Keratinocyte (primary cell): ENCODE results near the gene C16orf90. TPM values are rescaled to one million over a fixed set of nuclear protein-coding genes. Genes with fewer than 3 reads are reported as not detected.

Source experiments
- DNase-seq: peaks from one replicate; pipeline ENCODE4 v3.0.0-alpha.2; 2011; ENCODE audit warnings: low read depth, missing footprints, low spot score
- FAIRE-seq: peaks from 2 replicates; lab custom pipeline; 2011; peaks lifted over from hg19 to GRCh38; lab: Jason Lieb, UNC
- H2AFZ ChIP-seq: 2 replicates; pipeline ENCODE4 v1.6.0; 2012; ENCODE audit warnings: low read length, control low read depth, inconsistent platforms; ENCODE audit not compliant: control insufficient read depth
- H3K27ac ChIP-seq: 2 replicates; pipeline ENCODE4 v1.5.1; 2011; ENCODE audit warnings: low read length; ENCODE audit not compliant: control insufficient read depth, insufficient read depth
- H3K27me3 ChIP-seq: 3 replicates; pipeline ENCODE4 v1.6.0; 2011; ENCODE audit warnings: low read length; ENCODE audit not compliant: control insufficient read depth, insufficient read depth; ENCODE audit errors: extremely low read depth
- H3K36me3 ChIP-seq, 2 experiments: 2 replicates in 1 of 2; 3 replicates in 1 of 2; pipeline ENCODE4 v1.5.1; 2011; ENCODE audit warnings: low read length in 2 of 2, mild to moderate bottlenecking in 1 of 2; ENCODE audit not compliant: control insufficient read depth in 2 of 2, insufficient read depth in 2 of 2; ENCODE audit errors: extremely low read depth in 1 of 2
- H3K4me1 ChIP-seq: 3 replicates; pipeline ENCODE4 v1.5.1; 2011; ENCODE audit warnings: low read length; ENCODE audit not compliant: control insufficient read depth, insufficient read depth; ENCODE audit errors: extremely low read depth
- H3K4me2 ChIP-seq: 3 replicates; pipeline ENCODE4 v1.6.0; 2011; ENCODE audit warnings: low read depth, low read length; ENCODE audit not compliant: control insufficient read depth, insufficient read depth; ENCODE audit errors: extremely low read depth
- H3K4me3 ChIP-seq, 3 experiments: fragments of 200-600 bp in 1 of 3; sonication (generic) in 1 of 3; 2 replicates in 2 of 3; 3 replicates in 1 of 3; pipeline ENCODE4 v1.5.1; 2011 to 2016; ENCODE audit warnings: low read length in 3 of 3, mild to moderate bottlenecking in 3 of 3, control low read depth in 2 of 3, inconsistent platforms in 1 of 3, low read depth in 1 of 3, mixed read lengths in 1 of 3, mixed run types in 1 of 3, moderate library complexity in 1 of 3; ENCODE audit not compliant: control insufficient read depth in 2 of 3, insufficient read depth in 2 of 3; ENCODE audit errors: extremely low read depth in 1 of 3
- H3K79me2 ChIP-seq: 2 replicates; pipeline ENCODE4 v1.6.0; 2012; ENCODE audit warnings: low read length; ENCODE audit not compliant: control insufficient read depth, insufficient read depth
- H3K9ac ChIP-seq: 3 replicates; pipeline ENCODE4 v1.6.0; 2011; ENCODE audit warnings: low read length; ENCODE audit not compliant: control insufficient read depth, insufficient read depth; ENCODE audit errors: extremely low read depth
- H3K9me1 ChIP-seq: 3 replicates; pipeline ENCODE4 v1.6.0; 2011; ENCODE audit warnings: low read length; ENCODE audit not compliant: control insufficient read depth, insufficient read depth; ENCODE audit errors: extremely low read depth
- H3K9me3 ChIP-seq: 2 replicates; pipeline ENCODE4 v1.5.1; 2012; ENCODE audit warnings: low read depth, low read length; ENCODE audit not compliant: control insufficient read depth
- H4K20me1 ChIP-seq: 3 replicates; pipeline ENCODE4 v1.6.0; 2011; ENCODE audit warnings: low read length; ENCODE audit not compliant: control insufficient read depth, insufficient read depth; ENCODE audit errors: extremely low read depth
- CTCF ChIP-seq, 3 experiments: IDR thresholded peaks in 1 of 3; conservative IDR thresholded peaks in 1 of 3; optimal IDR thresholded peaks in 1 of 3; 2 replicates in 2 of 3; 3 replicates in 1 of 3; pipeline versions ENCODE3 to v1.5.1; 2011; ENCODE audit warnings: low read length in 3 of 3, mild to moderate bottlenecking in 3 of 3, moderate library complexity in 2 of 3, control low read depth in 1 of 3, inconsistent platforms in 1 of 3; ENCODE audit not compliant: insufficient read depth in 2 of 3; ENCODE audit errors: extremely low read depth in 1 of 3
- EZH2 ChIP-seq: IDR thresholded peaks from one replicate; pipeline ENCODE4 v1.6.1; 2012; ENCODE audit warnings: inconsistent platforms, mild to moderate bottlenecking, low read length, moderate library complexity
- dilution Hi-C: fragments of 300-500 bp; cut with MboI; formaldehyde crosslinking; loops from one replicate; pipeline ENCODE4 v1.7.0; 2020; ENCODE audit warnings: low sequenced_read_pairs; ENCODE audit not compliant: extremely low pct_ligation_motif_present
- polyA plus RNA-seq, 5 experiments: library from polyadenylated mRNA; depleted of rRNA in 3 of 5; stranded (reverse) in 3 of 5; stranded (forward) in 1 of 5; unstranded in 1 of 5; fragments of >200 nt; gene quantifications; 1 replicate in 1 of 5; 2 replicates in 3 of 5; 3 replicates in 1 of 5; pipeline versions ENCODE4 v1.2.1 to v1.2.3, GENCODE V29; 2011 to 2012; ENCODE audit warnings: missing spikeins in 2 of 5, low read depth in 1 of 5, low replicate concordance in 1 of 5

The C16orf90 gene
- polyA plus RNA-seq, 1 donor (not counting 4 experiments of a cell fraction or from before 2014, with no cell fraction given) = not detected

GRCh38 chr16:3485097-3485745 is 10.1 kb downstream of the C16orf90 start:
- DNase-seq (no peak), FAIRE-seq (no peak)
- no peak overlapping the region for H2AFZ ChIP-seq
- no peak overlapping the region for H3K4me2 ChIP-seq
- no peaks in the 10 kb centered on the region for H4K20me1 ChIP-seq
- no peak overlapping the region for H3K27ac ChIP-seq
- no peak overlapping the region for H3K4me3 ChIP-seq
- H3K36me3 ChIP-seq = peaks cover 33 to 34% of the 10 kb centered on the region in 2 experiments
- no peaks in the 10 kb centered on the region for H3K9me3 ChIP-seq
- H3K79me2 ChIP-seq = peaks cover 2% of the 10 kb centered on the region
- no peaks in the 10 kb centered on the region for H3K9me1 ChIP-seq
- no peak overlapping the region for H3K9ac ChIP-seq
- dilution Hi-C loops = no loop called here
- H3K4me1 ChIP-seq = no peaks in the 10 kb centered on the region
- no peaks in the 10 kb centered on the region for H3K27me3 ChIP-seq
- no peak for TF ChIP-seq CTCF (optimal IDR thresholded peaks at IDR 0.05 in 1 of 3, IDR thresholded peaks at IDR 0.05 in 1 of 3, conservative IDR thresholded peaks at IDR 0.05 in 1 of 3; ENCODE audit: extremely low read depth in 1 of 3, insufficient read depth in 2 of 3, low read length in 3 of 3)
- no peak for TF ChIP-seq EZH2

- no peak overlapping the region for H2AFZ ChIP-seq
- H3K4me2 ChIP-seq = no peak overlapping the region
- DNase-seq (no peak), FAIRE-seq (no peak)
- H3K36me3 ChIP-seq = peaks cover 33 to 38% of the 10 kb centered on the region in 2 experiments
- H3K9me1 ChIP-seq = no peaks in the 10 kb centered on the region
- H3K27me3 ChIP-seq = no peaks in the 10 kb centered on the region
- dilution Hi-C loops = no loop called here
- no peak overlapping the region for H3K9ac ChIP-seq
- H3K79me2 ChIP-seq = peaks cover 3% of the 10 kb centered on the region
- no peaks in the 10 kb centered on the region for H3K9me3 ChIP-seq
- no peak for TF ChIP-seq CTCF (optimal IDR thresholded peaks at IDR 0.05 in 1 of 3, IDR thresholded peaks at IDR 0.05 in 1 of 3, conservative IDR thresholded peaks at IDR 0.05 in 1 of 3; ENCODE audit: extremely low read depth in 1 of 3, insufficient read depth in 2 of 3, low read length in 3 of 3)
- TF ChIP-seq EZH2 = no peak
- no peaks in the 10 kb centered on the region for H4K20me1 ChIP-seq
- no peaks in the 10 kb centered on the region for H3K4me1 ChIP-seq
- no peak overlapping the region for H3K4me3 ChIP-seq
- no peak overlapping the region for H3K27ac ChIP-seq
Observed at GRCh38 chr16:3484318-3485096, 10.8 kb downstream of the C16orf90 start.
